AG10803 (cell line): ENCODE results near the gene P2RX7.

Experiments
- DNase-seq: peaks from one replicate; pipeline ENCODE4 v3.0.0; 2010; ENCODE audit warnings: low read depth
- H3K4me3 ChIP-seq: 2 replicates; pipeline ENCODE4 v1.5.1; 2011; ENCODE audit warnings: mild to moderate bottlenecking, low read length, control low read depth
- CTCF ChIP-seq: conservative IDR thresholded peaks from 2 replicates; pipeline ENCODE4 v1.5.1; 2011; ENCODE audit warnings: mild to moderate bottlenecking, low read length, control low read depth, inconsistent platforms

P2RX7 gene

GRCh38 chr12:121175383-121176119 lies 42.9 kb downstream of the P2RX7 start:
- DNase-seq, result no peak
- no peak overlapping the region for H3K4me3 ChIP-seq
- TF ChIP-seq CTCF, result no peak

- no peak for TF ChIP-seq CTCF
Measured at GRCh38 chr12:121176826-121177529, 44.3 kb downstream of the P2RX7 start.

GRCh38 chr12:121181181-121181580 lies 48.5 kb downstream of the P2RX7 start:
- TF ChIP-seq CTCF, result no peak
- peak; percentile 85 for DNase-seq
- H3K4me3 ChIP-seq, result no peak overlapping the region

More at GRCh38 chr12:121176826-121177529, 44.3 kb downstream of the P2RX7 start:
- H3K4me3 ChIP-seq, result no peak overlapping the region
- DNase-seq, result no peak

- DNase-seq, result no peak
- no peak for TF ChIP-seq CTCF
- no peak overlapping the region for H3K4me3 ChIP-seq
Measured at GRCh38 chr12:121182222-121182893, 49.7 kb downstream of the P2RX7 start.

GRCh38 chr12:121184425-121184824 lies 51.7 kb downstream of the P2RX7 start:
- H3K4me3 ChIP-seq, result no peak overlapping the region
- no peak for TF ChIP-seq CTCF
- DNase-seq, result no peak

GRCh38 chr12:121184984-121185889 lies 52.6 kb downstream of the P2RX7 start:
- no peak overlapping the region for H3K4me3 ChIP-seq
- no peak for DNase-seq
- TF ChIP-seq CTCF, result no peak
